ENCODE data around the gene GPR35. TPM values are rescaled to one million over a fixed set of nuclear protein-coding genes. Genes with fewer than 3 reads are reported as not detected.

The GPR35 gene
- polyA plus RNA-seq, 5 donors: 1.2 to 3.7 (median 3.0) TPM

DNA sequence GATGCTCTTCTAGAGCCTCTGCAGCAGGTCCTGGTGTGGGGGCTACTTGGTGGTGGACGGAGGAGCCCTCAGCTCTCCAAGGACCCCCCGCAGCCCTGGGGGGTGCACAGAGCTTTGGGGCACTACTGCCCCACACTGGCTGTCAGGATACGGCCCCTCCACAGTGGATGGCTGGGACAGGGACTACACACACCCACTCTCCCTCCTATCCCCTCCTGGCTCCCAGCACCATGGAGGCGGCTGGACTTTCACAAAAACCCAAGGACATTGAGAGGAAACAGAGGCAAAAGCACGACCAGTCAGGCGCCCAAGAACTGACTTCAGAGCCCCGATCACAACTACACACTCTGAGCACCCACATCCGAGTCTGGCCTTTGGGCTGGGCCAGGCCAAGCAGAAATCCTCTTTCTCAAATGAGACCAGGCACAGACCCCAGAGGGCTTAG lies 12.6 kb downstream of the GPR35 start:
- no peak for DNase-seq

DNA sequence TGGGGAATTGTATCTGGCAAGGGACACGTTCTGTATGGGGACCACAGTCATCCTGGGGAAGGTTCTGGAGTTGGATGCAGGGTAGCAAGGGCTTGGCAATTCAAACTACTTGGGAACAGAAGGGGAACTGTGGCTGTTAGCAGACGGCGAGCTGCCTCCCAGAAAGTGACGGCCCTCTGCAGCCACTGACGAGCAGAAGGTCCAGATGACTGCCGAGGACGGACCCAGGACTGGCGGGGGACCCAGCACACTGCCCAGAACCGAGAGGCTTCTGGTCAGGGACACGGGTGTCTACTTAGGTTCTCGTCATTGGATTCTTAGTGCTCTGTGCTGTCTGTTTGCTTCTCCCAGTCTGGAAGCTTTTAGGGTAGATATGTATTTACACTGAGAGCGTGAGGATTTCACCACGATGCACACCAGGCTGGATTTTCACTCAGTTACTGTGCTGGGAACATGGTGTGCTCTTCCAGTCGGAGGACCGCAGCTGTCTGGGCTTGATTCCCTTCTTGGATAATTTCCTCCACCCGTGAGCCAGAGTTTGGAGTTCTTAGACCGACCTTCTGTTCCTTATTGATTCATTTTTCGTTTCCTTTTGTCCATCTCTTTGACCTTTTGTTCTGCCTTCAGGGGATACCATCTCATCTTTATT lies 13.4 kb downstream of the GPR35 start:
- DNase-seq: no peak

DNA sequence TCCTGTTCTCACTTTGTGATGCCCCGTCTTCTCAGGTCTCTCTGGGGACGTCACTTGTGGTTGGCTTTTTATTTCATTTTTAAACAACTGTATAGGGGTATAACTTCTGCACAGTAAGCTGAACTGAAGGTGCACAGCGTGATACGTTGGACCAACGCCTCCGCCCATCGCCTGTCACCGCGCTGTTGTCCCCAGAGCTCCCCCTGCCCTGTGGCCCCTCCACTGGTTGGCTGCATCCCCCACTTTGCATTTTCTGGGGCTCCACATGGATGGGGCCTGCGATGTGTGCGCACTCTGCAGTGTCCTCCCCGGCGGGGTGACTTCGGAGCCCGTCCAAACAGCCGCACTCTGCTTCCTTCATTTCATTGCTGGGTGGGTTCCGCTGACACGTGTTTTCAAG lies 14.3 kb downstream of the GPR35 start:
- DNase-seq: no peak

DNA sequence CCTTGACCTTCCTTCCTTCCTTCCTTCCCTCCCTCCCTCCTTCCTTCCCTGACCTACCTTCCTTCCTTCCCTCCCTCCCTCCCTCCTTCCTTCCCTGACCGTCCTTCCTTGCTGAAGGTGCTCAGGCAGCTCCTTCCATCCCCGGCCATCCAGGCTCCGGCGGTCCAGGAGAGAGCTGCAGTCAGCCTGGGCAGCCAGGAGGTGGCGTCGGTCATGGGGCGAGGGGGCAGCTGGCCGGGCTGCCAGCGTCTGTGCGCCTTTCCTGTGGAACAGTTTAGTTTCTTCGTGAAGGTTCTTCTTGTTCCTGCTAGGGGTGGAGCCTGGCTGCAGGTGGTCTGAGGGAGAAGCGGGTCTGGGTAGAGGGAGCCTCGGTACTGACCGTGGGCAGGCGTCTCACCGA lies 15.7 kb downstream of the GPR35 start:
- DNase-seq: no peak

DNA sequence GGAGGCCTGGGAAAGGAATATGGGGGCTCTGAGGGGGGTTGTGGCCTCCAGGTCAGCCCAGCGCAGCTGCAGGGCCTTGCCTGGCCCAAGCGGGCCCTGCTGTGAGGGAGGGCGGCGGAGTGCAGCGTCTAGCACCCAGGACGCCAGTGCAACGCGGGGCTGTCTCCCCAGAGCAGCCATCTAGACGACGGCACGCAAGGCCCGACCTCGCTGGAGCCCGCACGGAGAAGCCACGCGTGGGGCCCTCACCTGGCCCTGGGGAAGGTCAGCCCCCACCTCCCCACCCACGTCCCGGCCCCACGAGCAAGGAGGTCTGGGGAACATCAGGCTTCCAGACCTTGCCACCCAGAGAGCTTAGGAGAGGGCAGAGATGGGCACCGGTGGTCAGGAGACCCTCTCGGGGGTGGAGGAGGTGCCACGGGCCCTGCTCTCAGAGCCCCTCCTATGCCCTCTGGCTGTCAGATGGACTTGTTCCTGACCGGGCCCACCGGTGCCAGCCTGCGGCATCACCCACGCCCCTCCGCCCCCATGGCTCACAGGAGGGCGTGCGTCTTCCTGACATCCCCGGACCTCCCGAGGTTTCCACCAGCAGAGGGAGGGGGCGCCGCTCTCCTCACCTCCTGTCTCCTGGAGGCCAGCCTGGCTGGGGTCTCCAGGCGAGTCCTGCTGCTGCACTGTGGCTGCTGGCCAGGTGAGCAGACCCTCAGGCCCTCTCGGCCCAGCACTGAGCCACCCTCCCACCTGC lies 17.0 kb downstream of the GPR35 start:
- no peak for DNase-seq

- DNase-seq: no peak
Observed at GRCh38 chr2:240642806-240643092, 17.5 kb downstream of the GPR35 start.

GRCh38 chr2:240643093-240643810 lies 18.0 kb downstream of the GPR35 start:
- no peak for DNase-seq

DNA sequence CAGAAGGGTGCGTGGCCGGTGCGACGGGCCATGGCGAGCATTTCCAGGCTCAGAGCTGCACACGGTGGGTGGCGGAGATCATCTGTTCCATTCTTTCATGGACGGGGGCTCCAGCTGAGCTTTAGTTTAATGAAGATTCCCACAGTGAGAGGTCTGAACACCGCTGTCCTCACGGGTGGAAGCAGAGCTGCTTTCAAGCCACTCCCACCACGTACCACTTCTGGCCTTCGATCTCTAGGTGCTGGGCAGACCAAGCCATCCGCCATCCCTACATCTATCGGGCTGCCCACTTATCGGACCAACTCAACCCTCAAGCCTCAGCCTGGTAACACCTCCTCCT lies 18.5 kb downstream of the GPR35 start:
- no peak for DNase-seq

- DNase-seq: no peak
Observed at GRCh38 chr2:240644171-240644651, 18.9 kb downstream of the GPR35 start.

DNA sequence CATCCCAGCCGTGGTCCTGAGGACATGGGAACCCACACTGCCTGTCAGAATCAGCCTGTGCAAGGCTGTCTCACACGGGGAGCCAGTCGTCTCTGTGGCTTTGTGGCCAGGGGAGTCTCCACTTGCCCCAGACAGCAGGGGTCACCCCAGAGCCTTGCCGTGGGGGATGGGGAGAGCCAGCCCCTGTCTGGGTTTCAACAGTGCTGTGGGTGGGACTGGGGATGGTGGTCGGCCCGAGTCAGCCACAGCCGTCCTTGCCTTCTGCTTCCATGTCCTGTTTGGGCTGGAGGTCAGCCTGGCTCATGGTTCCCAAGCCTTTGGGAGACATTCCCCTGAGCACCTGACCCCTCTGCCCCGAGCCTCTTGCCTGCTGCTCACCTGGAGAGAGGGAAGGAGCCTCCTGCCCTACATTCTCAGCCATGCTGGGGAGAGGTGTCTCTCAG lies 19.6 kb downstream of the GPR35 start:
- no peak for DNase-seq

GRCh38 chr2:240645346-240645745 lies 20.1 kb downstream of the GPR35 start:
- no peak for DNase-seq

- no peak for DNase-seq
Observed at GRCh38 chr2:240645801-240646175, 20.5 kb downstream of the GPR35 start.

DNA sequence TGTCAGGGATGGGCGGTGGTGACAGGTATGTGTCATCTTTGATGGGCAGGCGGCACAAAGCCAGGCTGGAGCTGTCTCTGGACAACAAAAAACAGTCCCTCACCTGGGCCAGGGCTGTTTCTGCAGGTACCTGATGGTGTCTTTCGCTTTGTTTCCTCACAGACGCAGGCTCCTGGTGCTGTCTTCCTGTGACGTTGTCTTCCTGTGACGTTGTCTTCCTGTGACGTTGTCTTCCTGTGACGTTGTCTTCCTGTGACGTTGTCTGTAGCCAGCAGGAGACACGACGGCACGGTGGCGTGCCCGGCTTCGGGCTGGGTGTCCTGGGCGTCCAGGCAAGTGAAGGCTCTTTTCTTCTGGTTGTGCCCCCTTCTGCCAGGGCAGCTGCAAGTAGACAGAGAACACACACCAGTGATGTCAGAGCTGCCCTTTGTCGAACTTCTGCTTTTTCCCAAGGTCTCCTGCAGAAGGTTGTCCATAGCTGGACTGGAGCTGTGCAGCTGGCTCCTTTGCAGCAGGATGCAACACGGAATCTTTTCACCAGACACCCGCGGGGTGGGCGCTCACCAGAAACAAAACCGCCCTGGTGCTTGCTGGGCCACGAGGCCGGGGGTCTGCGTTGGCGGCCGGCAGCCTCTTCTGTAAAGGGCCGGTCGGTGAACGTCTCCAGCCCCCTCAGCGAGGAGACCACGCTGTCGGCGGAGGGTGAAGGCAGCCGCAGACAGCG lies 21.1 kb downstream of the GPR35 start:
- DNase-seq: no peak

DNA sequence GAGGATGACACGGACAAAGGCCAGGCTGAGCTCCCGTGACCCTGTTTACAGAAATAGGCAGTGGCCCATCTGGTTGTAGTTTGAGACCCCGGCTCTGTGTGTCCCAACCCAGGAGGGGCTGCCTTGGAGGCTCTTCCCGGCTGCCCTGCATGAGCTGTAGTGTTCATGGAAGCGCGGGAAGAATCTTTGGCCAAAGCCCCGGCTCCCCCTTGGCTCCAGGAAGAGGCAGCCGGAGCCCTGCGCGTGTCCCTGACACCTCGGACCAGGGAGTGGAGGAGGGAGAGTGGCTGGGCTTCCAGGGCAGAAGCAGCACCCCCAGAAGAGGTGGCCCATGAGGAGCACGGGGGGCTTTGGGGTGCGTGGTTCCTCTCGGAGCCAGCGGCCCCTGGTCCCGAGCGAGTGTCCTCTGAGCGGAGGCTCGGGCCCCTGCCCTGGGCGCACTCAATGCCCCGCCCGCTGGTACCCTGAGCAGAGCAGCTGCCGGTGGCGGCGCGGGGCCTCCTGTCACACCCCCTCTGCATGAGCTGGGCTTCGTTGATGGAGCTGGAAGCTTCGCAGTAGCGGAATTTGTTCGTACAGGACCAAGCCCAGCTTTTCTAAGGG lies 21.7 kb downstream of the GPR35 start:
- DNase-seq: no peak

GRCh38 chr2:240647503-240648154 lies 22.3 kb downstream of the GPR35 start:
- no peak for DNase-seq

DNA sequence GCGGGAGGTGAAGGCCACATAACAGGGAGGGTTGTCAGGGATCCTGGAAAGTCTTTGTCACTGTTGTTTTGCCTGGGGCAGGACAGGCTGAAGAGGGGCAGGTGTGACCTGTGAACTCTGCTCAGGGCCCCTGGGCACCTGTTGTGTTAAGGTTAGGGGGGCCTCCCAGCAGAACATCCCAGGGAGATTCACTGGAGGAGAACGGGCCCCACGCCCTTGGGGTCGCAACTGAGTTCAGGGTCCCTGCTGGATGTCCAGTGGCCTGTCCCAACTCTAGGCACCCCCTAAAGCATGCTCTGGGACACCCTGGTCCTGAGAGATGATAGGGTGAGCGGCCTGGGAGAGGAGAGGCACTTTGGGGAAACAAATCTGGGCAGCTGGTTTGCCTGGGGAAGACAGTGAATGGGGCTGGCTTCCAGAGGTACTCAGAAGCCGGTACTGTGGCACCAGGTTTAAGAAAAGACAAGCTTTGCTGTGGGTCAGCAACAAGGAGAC lies 22.9 kb downstream of the GPR35 start:
- no peak for DNase-seq

DNA sequence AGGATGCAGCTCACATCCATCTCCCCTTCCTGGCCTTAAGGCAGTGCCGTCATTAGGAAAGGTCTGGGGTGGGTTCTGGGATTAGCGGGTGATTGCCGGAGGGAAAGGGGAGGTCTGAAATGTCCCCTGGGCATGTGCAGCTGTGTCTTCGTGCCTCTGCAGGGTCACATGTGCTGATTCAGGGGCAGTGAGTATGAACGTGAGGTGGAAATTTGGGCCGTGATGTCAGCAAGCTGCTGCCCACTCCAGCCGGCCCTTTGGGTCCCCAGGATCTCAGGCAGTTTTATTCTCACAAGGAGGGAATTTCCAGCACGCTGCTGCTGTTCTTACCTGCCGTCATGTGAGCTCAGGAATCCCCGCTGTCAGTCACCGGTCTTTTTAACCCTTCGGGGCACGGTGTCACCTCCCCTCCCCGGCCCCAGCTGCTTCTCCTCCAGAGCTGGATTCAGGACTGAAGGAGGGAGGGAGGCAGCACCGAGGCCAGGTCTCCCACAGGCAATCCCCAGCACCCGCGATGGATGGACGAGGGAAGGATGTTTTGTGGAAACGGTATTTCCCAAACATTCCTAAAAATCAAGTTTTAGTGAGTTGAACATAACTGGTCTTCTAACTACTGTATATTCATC lies 23.5 kb downstream of the GPR35 start:
- DNase-seq: no peak

GRCh38 chr2:240649331-240649730 lies 24.1 kb downstream of the GPR35 start:
- no peak for DNase-seq

GRCh38 chr2:240650254-240650965 lies 25.1 kb downstream of the GPR35 start:
- DNase-seq: no peak

DNA sequence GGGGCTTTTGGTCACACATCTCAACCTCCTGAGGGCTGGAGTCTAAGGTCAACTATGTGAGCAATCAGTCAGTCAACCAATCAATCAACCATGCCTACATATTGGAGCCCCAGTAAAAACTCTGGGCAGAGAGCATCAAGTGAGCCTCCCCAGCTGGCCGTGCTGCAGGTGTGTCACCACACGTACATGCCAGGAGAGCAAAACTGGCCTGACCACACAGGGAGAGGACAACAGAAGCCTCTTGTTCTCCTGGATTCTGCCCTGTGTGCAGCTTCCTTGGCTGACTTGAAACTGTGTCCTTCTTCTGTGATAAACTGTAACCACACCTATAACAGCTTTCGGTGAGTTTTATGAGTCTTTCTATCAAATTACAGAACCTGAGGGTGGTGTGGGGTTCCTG lies 25.9 kb downstream of the GPR35 start:
- DNase-seq: no peak
